Neural progenitor cell (in vitro differentiated cells): ENCODE results near the gene CTF1. TPM values are rescaled to one million over a fixed set of nuclear protein-coding genes. Genes with fewer than 3 reads are reported as not detected.

ENCODE experiments used
- DNase-seq: peaks from one replicate; pipeline ENCODE4 v3.0.0-alpha.2; 2016; ENCODE audit warnings: low spot score
- H2AFZ ChIP-seq: fragments of 200-600 bp; sonication (generic); replicated peaks from 2 replicates; pipeline ENCODE4 v1.6.1; 2016; ENCODE audit warnings: antibody characterized with exemption
- H3F3A ChIP-seq: fragments of 200-600 bp; sonication (generic); 2 replicates; pipeline ENCODE4 v1.6.1; 2016; ENCODE audit warnings: antibody characterized with exemption, low read depth
- H3K27ac ChIP-seq: fragments of 200-600 bp; sonication (generic); 2 replicates; pipeline ENCODE4 v1.5.1; 2016; ENCODE audit warnings: mild to moderate bottlenecking
- H3K27me3 ChIP-seq: fragments of 200-600 bp; sonication (generic); 2 replicates; pipeline ENCODE4 v1.6.1; 2016; ENCODE audit warnings: mild to moderate bottlenecking, moderate library complexity
- H3K36me3 ChIP-seq: fragments of 200-600 bp; sonication (generic); 2 replicates; pipeline ENCODE4 v1.5.1; 2016
- H3K4me1 ChIP-seq: fragments of 200-600 bp; sonication (generic); 2 replicates; pipeline ENCODE4 v1.6.1; 2016; ENCODE audit warnings: mixed run types
- H3K4me2 ChIP-seq: fragments of 200-600 bp; sonication (generic); 2 replicates; pipeline ENCODE4 v1.6.1; 2016
- H3K4me3 ChIP-seq: fragments of 200-600 bp; sonication (generic); 2 replicates; pipeline ENCODE4 v1.5.1; 2016
- H3K79me2 ChIP-seq: fragments of 200-600 bp; sonication (generic); 2 replicates; pipeline ENCODE4 v1.6.1; 2016; ENCODE audit warnings: low read depth
- H3K9ac ChIP-seq: fragments of 200-600 bp; sonication (generic); 2 replicates; pipeline ENCODE4 v1.6.1; 2016
- H3K9me3 ChIP-seq: fragments of 200-600 bp; sonication (generic); 2 replicates; pipeline ENCODE4 v1.5.1; 2016; ENCODE audit warnings: low read depth
- H4K20me1 ChIP-seq: fragments of 200-600 bp; sonication (generic); 2 replicates; pipeline ENCODE4 v1.6.1; 2016; ENCODE audit warnings: low read depth
- H3K27ac Mint-ChIP-seq: 3 replicates; pipeline ENCODE4 v1.8.0; 2021; ENCODE audit warnings: mixed read lengths
- H3K27me3 Mint-ChIP-seq: 2 replicates; pipeline ENCODE4 v1.8.0; 2022; ENCODE audit warnings: low read depth, mild to moderate bottlenecking, inconsistent platforms, moderate library complexity, mixed read lengths; ENCODE audit not compliant: insufficient read depth
- H3K36me3 Mint-ChIP-seq: 3 replicates; pipeline ENCODE4 v1.8.0; 2021; ENCODE audit warnings: mixed read lengths
- H3K4me1 Mint-ChIP-seq: 3 replicates; pipeline ENCODE4 v1.8.0; 2021; ENCODE audit warnings: mixed read lengths
- H3K4me3 Mint-ChIP-seq: 3 replicates; pipeline ENCODE4 v1.8.0; 2021; ENCODE audit warnings: mild to moderate bottlenecking, moderate library complexity, mixed read lengths
- H3K9me3 Mint-ChIP-seq: 3 replicates; pipeline ENCODE4 v1.8.0; 2020; ENCODE audit warnings: mixed read lengths
- EZH2 ChIP-seq: fragments of 200-600 bp; sonication (generic); IDR thresholded peaks from 2 replicates; pipeline ENCODE4 v1.6.1; 2017; ENCODE audit warnings: antibody characterized with exemption, mild to moderate bottlenecking, moderate library complexity
- EZH2phosphoT487 ChIP-seq: fragments of 200-600 bp; sonication (generic); IDR thresholded peaks from 2 replicates; pipeline ENCODE4 v1.6.1; 2017; ENCODE audit warnings: antibody characterized with exemption
- total RNA-seq: library from RNA; depleted of rRNA; stranded (reverse); fragments of >200 nt; gene quantifications from 2 replicates; pipeline ENCODE4 v1.2.3, GENCODE V29; 2015; ENCODE audit warnings: low replicate concordance
- TF ChIP-seq, protein P1 (sequence below): fragments of 200-600 bp; sonication (generic); IDR thresholded peaks from 2 replicates; pipeline ENCODE4 v1.5.1; 2017; ENCODE audit warnings: antibody characterized with exemption, mild to moderate bottlenecking

The CTF1 gene
- total RNA-seq, 1 donor from 2014 or later = 0.39 TPM

DNA sequence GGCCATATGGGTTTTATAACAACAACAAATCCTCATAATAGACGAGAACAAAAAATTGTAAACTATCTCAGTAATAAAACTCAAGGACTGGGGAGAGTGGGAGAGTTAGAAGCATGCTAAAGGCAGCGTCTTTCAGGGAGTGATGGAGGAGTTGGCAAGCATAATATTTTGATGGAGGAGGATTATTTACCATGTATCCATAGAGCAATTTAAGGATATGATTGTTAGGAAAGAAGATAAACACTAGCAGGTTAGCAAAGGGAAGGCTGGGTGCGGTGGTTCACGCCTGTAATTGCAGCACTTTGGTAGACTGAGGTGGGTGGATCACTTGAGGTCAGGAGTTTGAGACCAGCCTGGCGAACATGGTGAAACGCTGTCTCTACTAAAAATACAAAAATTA lies 30.4 kb upstream of the CTF1 start:
- H2AFZ ChIP-seq = no peak overlapping the region
- H3K4me3 ChIP-seq = no peak overlapping the region
- H3K27me3 ChIP-seq = no peaks in the 10 kb centered on the region
- no peaks in the 10 kb centered on the region for H3F3A ChIP-seq
- H3K4me1 ChIP-seq = peaks cover 2% of the 10 kb centered on the region
- H3K4me3 Mint-ChIP-seq = no peak overlapping the region
- H3K9me3 Mint-ChIP-seq = no peaks in the 10 kb centered on the region
- H3K27ac Mint-ChIP-seq = no peak overlapping the region
- no peak overlapping the region for H3K9ac ChIP-seq
- H3K9me3 ChIP-seq = no peaks in the 10 kb centered on the region
- H3K27me3 Mint-ChIP-seq = no peaks in the 10 kb centered on the region
- no peak overlapping the region for H3K27ac ChIP-seq
- no peaks in the 10 kb centered on the region for H3K4me1 Mint-ChIP-seq
- DNase-seq = no peak
- no peaks in the 10 kb centered on the region for H3K79me2 ChIP-seq
- H4K20me1 ChIP-seq = no peaks in the 10 kb centered on the region
- H3K4me2 ChIP-seq = no peak overlapping the region
- peaks cover 5% of the 10 kb centered on the region for H3K36me3 Mint-ChIP-seq
- no peaks in the 10 kb centered on the region for H3K36me3 ChIP-seq
- no peak for TF ChIP-seq EZH2phosphoT487
- TF ChIP-seq EZH2 = no peak
- TF ChIP-seq, protein P1, sequence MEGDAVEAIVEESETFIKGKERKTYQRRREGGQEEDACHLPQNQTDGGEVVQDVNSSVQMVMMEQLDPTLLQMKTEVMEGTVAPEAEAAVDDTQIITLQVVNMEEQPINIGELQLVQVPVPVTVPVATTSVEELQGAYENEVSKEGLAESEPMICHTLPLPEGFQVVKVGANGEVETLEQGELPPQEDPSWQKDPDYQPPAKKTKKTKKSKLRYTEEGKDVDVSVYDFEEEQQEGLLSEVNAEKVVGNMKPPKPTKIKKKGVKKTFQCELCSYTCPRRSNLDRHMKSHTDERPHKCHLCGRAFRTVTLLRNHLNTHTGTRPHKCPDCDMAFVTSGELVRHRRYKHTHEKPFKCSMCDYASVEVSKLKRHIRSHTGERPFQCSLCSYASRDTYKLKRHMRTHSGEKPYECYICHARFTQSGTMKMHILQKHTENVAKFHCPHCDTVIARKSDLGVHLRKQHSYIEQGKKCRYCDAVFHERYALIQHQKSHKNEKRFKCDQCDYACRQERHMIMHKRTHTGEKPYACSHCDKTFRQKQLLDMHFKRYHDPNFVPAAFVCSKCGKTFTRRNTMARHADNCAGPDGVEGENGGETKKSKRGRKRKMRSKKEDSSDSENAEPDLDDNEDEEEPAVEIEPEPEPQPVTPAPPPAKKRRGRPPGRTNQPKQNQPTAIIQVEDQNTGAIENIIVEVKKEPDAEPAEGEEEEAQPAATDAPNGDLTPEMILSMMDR = no peak

DNA sequence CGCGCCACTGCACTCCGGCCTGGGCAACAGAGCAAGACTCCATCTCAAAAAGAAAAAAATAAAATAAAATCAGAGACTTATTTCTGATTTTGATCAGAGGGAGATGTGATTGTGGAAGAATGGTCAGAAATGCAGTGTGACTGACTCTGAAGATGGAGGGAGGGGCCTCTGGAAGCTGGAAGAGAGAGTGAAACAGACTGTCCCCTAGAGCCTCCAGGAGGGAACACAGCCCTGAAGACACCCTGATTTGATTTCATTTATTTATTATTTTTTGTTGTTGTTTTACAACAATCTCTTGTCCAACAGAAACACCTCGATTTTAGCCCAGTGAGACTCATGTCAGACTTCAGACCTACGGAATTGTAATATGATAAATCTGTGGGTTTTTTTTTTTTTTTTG lies 28.7 kb upstream of the CTF1 start:
- Mint-ChIP-seq H3K4me3 (no peak overlapping the region), H3K4me1 (no peaks in the 10 kb centered on the region), H3K27ac (no peak overlapping the region), H3K9me3 (no peaks in the 10 kb centered on the region), H3K36me3 (peaks cover 3% of the 10 kb centered on the region), H3K27me3 (no peaks in the 10 kb centered on the region)
- no peak overlapping the region for H3K9ac ChIP-seq
- H3K4me1 ChIP-seq = no peaks in the 10 kb centered on the region
- no peaks in the 10 kb centered on the region for H3F3A ChIP-seq
- no peaks in the 10 kb centered on the region for H3K79me2 ChIP-seq
- H4K20me1 ChIP-seq = no peaks in the 10 kb centered on the region
- no peak overlapping the region for H3K4me3 ChIP-seq
- H3K27me3 ChIP-seq = no peaks in the 10 kb centered on the region
- no peak overlapping the region for H2AFZ ChIP-seq
- H3K36me3 ChIP-seq = no peaks in the 10 kb centered on the region
- no peak for DNase-seq
- no peak for TF ChIP-seq EZH2
- TF ChIP-seq, protein P1 = peak; percentile 18
- H3K4me2 ChIP-seq = no peak overlapping the region
- no peaks in the 10 kb centered on the region for H3K9me3 ChIP-seq
- no peak overlapping the region for H3K27ac ChIP-seq

DNA sequence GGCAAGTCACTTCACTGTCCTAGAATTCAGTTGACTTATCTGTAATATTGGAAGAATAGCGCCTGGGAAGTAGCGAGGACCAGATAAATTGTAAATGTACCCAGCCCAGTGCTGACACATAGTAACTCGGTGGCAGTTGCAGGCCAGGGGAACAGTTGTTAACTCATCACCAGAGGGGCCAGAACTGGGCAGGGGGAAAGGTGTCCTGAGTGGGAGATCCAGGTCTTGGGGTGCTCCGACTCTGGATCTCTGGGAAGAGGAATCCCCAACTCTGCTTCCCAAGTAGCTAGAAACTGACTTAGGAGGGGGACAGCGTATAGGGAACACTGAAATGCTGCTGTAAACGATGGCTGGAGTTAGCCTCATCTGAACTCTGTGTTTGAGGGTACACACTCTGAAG lies 25.5 kb upstream of the CTF1 start:
- no peaks in the 10 kb centered on the region for H3K36me3 ChIP-seq
- H3K27ac Mint-ChIP-seq = peak overlapping the region; percentile 72
- TF ChIP-seq, protein P1 = no peak
- TF ChIP-seq EZH2 (no peak), EZH2phosphoT487 (no peak)
- no peak for DNase-seq
- peaks cover 3% of the 10 kb centered on the region for H3K4me1 ChIP-seq
- H3F3A ChIP-seq = peaks cover 14% of the 10 kb centered on the region
- no peak overlapping the region for H2AFZ ChIP-seq
- H3K9ac ChIP-seq = no peak overlapping the region
- H3K4me3 Mint-ChIP-seq = no peak overlapping the region
- no peaks in the 10 kb centered on the region for H3K27me3 ChIP-seq
- peaks cover 11% of the 10 kb centered on the region for H3K79me2 ChIP-seq
- no peak overlapping the region for H3K4me2 ChIP-seq
- no peaks in the 10 kb centered on the region for H4K20me1 ChIP-seq
- H3K36me3 Mint-ChIP-seq = peaks cover 3% of the 10 kb centered on the region
- H3K9me3 Mint-ChIP-seq = no peaks in the 10 kb centered on the region
- peaks cover 9% of the 10 kb centered on the region for H3K4me1 Mint-ChIP-seq
- no peak overlapping the region for H3K4me3 ChIP-seq
- peaks cover 2% of the 10 kb centered on the region for H3K27me3 Mint-ChIP-seq
- no peaks in the 10 kb centered on the region for H3K9me3 ChIP-seq
- no peak overlapping the region for H3K27ac ChIP-seq
